ENCODE results near the gene KCNJ4. TPM values are rescaled to one million over a fixed set of nuclear protein-coding genes. Genes with fewer than 3 reads are reported as not detected.

KCNJ4 gene
- total and polyA plus RNA-seq, 10 of the 15 experiments (the other 5 are each of a cell fraction or from before 2014, with no cell fraction given) = not detected

- ChIA-PET CTCF (no interaction called here), SMC1A (ENCODE audit: uncharacterized antibody, unreplicated experiment) (no interaction called here), POLR2A (no interaction called here), RAD21 (ENCODE audit: unreplicated experiment) (interaction anchor here (0.6 kb wide), 1 partner anchor 503 kb away, joined by 3 read pairs; no protein-coding TSS in a partner anchor)
- peaks cover 6% of the 10 kb centered on the region; the same call in 1 of the 2 replicates for H3K4me1 ChIP-seq (ENCODE audit: control insufficient read depth, insufficient read depth, low read length)
- WGBS (ENCODE audit: insufficient coverage, insufficient replicate concordance, low lambda C conversion rate, missing lambda C conversion rate) = 7% methylated on average over 33 of the region's 67 CpGs
- H4K20me1 ChIP-seq (ENCODE audit: control insufficient read depth, insufficient read depth) = peaks cover 3% of the 10 kb centered on the region; the same call in 1 of the 2 replicates
- no peaks in the 10 kb centered on the region for H3K9me3 ChIP-seq (replicated peaks; ENCODE audit: control insufficient read depth, insufficient read depth, low read length)
- in situ Hi-C loops (cut with MboI) (no loop called here), intact Hi-C loops (cut with micrococcal nuclease; ENCODE audit: unreplicated experiment) (no loop called here)
- H3K79me2 ChIP-seq (ENCODE audit: control insufficient read depth, insufficient read depth, low read length) = no peaks in the 10 kb centered on the region
- H3K4me3 ChIP-seq = no peak overlapping the region
- H3K4me2 ChIP-seq (ENCODE audit: control insufficient read depth, insufficient read depth) = peak overlapping the region; percentile 66
- no peak overlapping the region for H3K9ac ChIP-seq (ENCODE audit: control insufficient read depth, insufficient read depth, low read length)
- FAIRE-seq (no peak), DNase-seq (ENCODE audit: low read depth, low spot score) (no peak), ATAC-seq (peak; percentile 43)
- no peak overlapping the region for H2AFZ ChIP-seq (ENCODE audit: control insufficient read depth, low read depth, low read length)
- H3K36me3 ChIP-seq (ENCODE audit: control insufficient read depth in 2 of 2, insufficient read depth in 2 of 2, low read length in 1 of 2) = no peaks in the 10 kb centered on the region
- H3K27ac ChIP-seq (ENCODE audit: control insufficient read depth, insufficient read depth) = no peak overlapping the region
- peaks cover 18% of the 10 kb centered on the region in 2 experiments for H3K27me3 ChIP-seq (replicated peaks in 1 of 2; ENCODE audit: control insufficient read depth in 2 of 2, insufficient read depth in 2 of 2, low read length in 1 of 2)
- peak; percentile 39 for TF ChIP-seq SUZ12 (IDR thresholded peaks at IDR 0.05; ENCODE audit: unreplicated experiment)
- no peak for TF ChIP-seq STAT1 (conservative IDR thresholded peaks at IDR 0.05)
- peak in 1 of 2 experiments; percentile 62; a peak in 2 of 4 replicates for TF ChIP-seq BHLHE40 (IDR thresholded peaks at IDR 0.05; ENCODE audit: borderline replicate concordance in 1 of 2, low read depth in 2 of 2, low read length in 1 of 2)
- no peak for TF ChIP-seq ATF3 (IDR thresholded peaks at IDR 0.05; ENCODE audit: borderline replicate concordance, extremely low read depth, low read depth, low read length)
- TF ChIP-seq CREB1 (IDR thresholded peaks at IDR 0.05; ENCODE audit: low read depth) = no peak
- no peak for TF ChIP-seq PAX5 (IDR thresholded peaks at IDR 0.05; ENCODE audit: borderline replicate concordance, low read depth, low read length)
- TF ChIP-seq ZNF207 (IDR thresholded peaks at IDR 0.05; ENCODE audit: borderline replicate concordance) = no peak
- peak; percentile 63 for TF ChIP-seq NR2F1 (conservative IDR thresholded peaks at IDR 0.05)
- BruUV-seq (replicated peaks) = no TSS peak
These were observed 485 bp downstream of the KCNJ4 start for GRCh38 chr22:38454353-38455075.
